ENCODE results near the gene GDPD3. TPM values are rescaled to one million over a fixed set of nuclear protein-coding genes. Genes with fewer than 3 reads are reported as not detected.
"Not testable (repeated sequence)": the region's sequence is repeated elsewhere in the genome, so short reads cannot be mapped to it uniquely, and the experiment has no call there.

Gene GDPD3
- polyA plus RNA-seq, 1 donor (not counting 4 experiments of a cell fraction or from before 2014, with no cell fraction given), result 1.1 TPM

DNA sequence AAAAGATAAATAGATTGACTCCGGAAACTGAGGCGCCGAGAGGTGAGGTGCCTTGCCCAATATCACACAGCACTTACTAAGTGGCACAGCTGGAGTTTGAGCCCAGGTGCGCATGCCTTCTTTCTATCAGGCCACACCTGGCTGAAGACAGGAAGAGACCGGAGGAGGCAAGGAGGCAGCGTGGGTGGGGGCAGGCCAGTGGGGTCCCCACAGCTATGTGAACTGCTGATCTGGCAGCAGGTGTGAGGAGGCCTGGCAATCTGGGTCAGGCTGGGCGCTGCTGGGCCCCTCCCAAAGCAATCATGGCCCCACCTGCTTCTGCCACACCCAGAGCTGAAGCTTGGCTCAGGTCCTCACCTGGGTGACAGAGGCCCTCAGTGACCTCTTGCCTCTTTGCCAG lies 1.9 kb upstream of the GDPD3 start:
- H3K9me3 ChIP-seq (ENCODE audit: control insufficient read depth, low read depth, low read length), result no peaks in the 10 kb centered on the region
- H3K36me3 ChIP-seq (ENCODE audit: control insufficient read depth in 2 of 2, extremely low read depth in 1 of 2, insufficient read depth in 2 of 2, low read length in 2 of 2), result peaks cover 0 to 6% of the 10 kb centered on the region in 2 experiments
- dilution Hi-C loops (cut with MboI; ENCODE audit: extremely low pct_ligation_motif_present, low sequenced_read_pairs), result no loop called here
- no peak overlapping the region for H3K4me2 ChIP-seq (ENCODE audit: control insufficient read depth, extremely low read depth, insufficient read depth, low read depth, low read length)
- H3K4me3 ChIP-seq (ENCODE audit: control insufficient read depth in 2 of 3, extremely low read depth in 1 of 3, insufficient read depth in 2 of 3, low read depth in 1 of 3, low read length in 3 of 3), result no peak overlapping the region
- no peaks in the 10 kb centered on the region for H3K27me3 ChIP-seq (ENCODE audit: control insufficient read depth, extremely low read depth, insufficient read depth, low read length)
- FAIRE-seq (no peak), DNase-seq (ENCODE audit: low read depth, low spot score) (no peak)
- H4K20me1 ChIP-seq (ENCODE audit: control insufficient read depth, extremely low read depth, insufficient read depth, low read length), result no peaks in the 10 kb centered on the region
- H3K27ac ChIP-seq (ENCODE audit: control insufficient read depth, insufficient read depth, low read length), result no peak overlapping the region
- H2AFZ ChIP-seq (ENCODE audit: control insufficient read depth, low read length), result no peak overlapping the region
- peaks cover 10% of the 10 kb centered on the region for H3K4me1 ChIP-seq (ENCODE audit: control insufficient read depth, extremely low read depth, insufficient read depth, low read length)
- H3K9ac ChIP-seq (ENCODE audit: control insufficient read depth, extremely low read depth, insufficient read depth, low read length), result no peak overlapping the region
- H3K9me1 ChIP-seq (ENCODE audit: control insufficient read depth, extremely low read depth, insufficient read depth, low read length), result no peaks in the 10 kb centered on the region
- TF ChIP-seq EZH2 (IDR thresholded peaks at IDR 0.05; ENCODE audit: low read length) (no peak), CTCF (optimal IDR thresholded peaks at IDR 0.05 in 1 of 3, IDR thresholded peaks at IDR 0.05 in 1 of 3, conservative IDR thresholded peaks at IDR 0.05 in 1 of 3; ENCODE audit: extremely low read depth in 1 of 3, insufficient read depth in 2 of 3, low read length in 3 of 3) (no peak)
- no peaks in the 10 kb centered on the region for H3K79me2 ChIP-seq (ENCODE audit: control insufficient read depth, insufficient read depth, low read length)

DNA sequence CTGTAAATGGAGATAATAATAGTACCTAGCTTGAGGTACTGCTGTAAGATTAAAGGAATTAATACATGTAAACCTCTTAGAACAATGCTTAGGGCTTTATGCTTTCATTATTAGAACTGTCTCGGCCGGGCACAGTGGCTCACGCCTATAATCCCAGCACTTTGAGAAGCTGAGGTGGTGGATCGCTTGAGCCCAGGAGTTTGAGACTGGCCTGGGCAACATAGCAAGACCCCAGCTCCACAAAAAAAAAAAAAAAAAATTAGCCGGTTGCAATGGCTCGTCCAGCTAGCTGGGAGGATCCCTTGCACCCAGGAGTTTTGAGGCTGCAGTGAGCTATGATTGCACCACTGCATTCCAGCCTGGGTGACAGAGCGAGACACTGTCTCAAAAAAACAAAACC lies 1.5 kb upstream of the GDPD3 start:
- H3K4me3 ChIP-seq (ENCODE audit: control insufficient read depth in 2 of 3, extremely low read depth in 1 of 3, insufficient read depth in 2 of 3, low read depth in 1 of 3, low read length in 3 of 3); FAIRE-seq; H3K4me2 ChIP-seq (ENCODE audit: control insufficient read depth, extremely low read depth, insufficient read depth, low read depth, low read length); H3K27me3 ChIP-seq (ENCODE audit: control insufficient read depth, extremely low read depth, insufficient read depth, low read length); dilution Hi-C loops (cut with MboI; ENCODE audit: extremely low pct_ligation_motif_present, low sequenced_read_pairs); H2AFZ ChIP-seq (ENCODE audit: control insufficient read depth, low read length); H3K9ac ChIP-seq (ENCODE audit: control insufficient read depth, extremely low read depth, insufficient read depth, low read length); H3K27ac ChIP-seq (ENCODE audit: control insufficient read depth, insufficient read depth, low read length); H4K20me1 ChIP-seq (ENCODE audit: control insufficient read depth, extremely low read depth, insufficient read depth, low read length); DNase-seq (ENCODE audit: low read depth, low spot score); H3K9me3 ChIP-seq (ENCODE audit: control insufficient read depth, low read depth, low read length); H3K79me2 ChIP-seq (ENCODE audit: control insufficient read depth, insufficient read depth, low read length); H3K9me1 ChIP-seq (ENCODE audit: control insufficient read depth, extremely low read depth, insufficient read depth, low read length); H3K36me3 ChIP-seq (ENCODE audit: control insufficient read depth in 2 of 2, extremely low read depth in 1 of 2, insufficient read depth in 2 of 2, low read length in 2 of 2): not testable (repeated sequence)
- peaks cover 10% of the 10 kb centered on the region for H3K4me1 ChIP-seq (ENCODE audit: control insufficient read depth, extremely low read depth, insufficient read depth, low read length)

- H3K9me3 ChIP-seq (ENCODE audit: control insufficient read depth, low read depth, low read length), result no peaks in the 10 kb centered on the region
- H3K9ac ChIP-seq (ENCODE audit: control insufficient read depth, extremely low read depth, insufficient read depth, low read length), result no peak overlapping the region
- no peak overlapping the region for H3K4me3 ChIP-seq (ENCODE audit: control insufficient read depth in 2 of 3, extremely low read depth in 1 of 3, insufficient read depth in 2 of 3, low read depth in 1 of 3, low read length in 3 of 3)
- no peaks in the 10 kb centered on the region for H4K20me1 ChIP-seq (ENCODE audit: control insufficient read depth, extremely low read depth, insufficient read depth, low read length)
- H3K9me1 ChIP-seq (ENCODE audit: control insufficient read depth, extremely low read depth, insufficient read depth, low read length), result no peaks in the 10 kb centered on the region
- H3K79me2 ChIP-seq (ENCODE audit: control insufficient read depth, insufficient read depth, low read length), result no peaks in the 10 kb centered on the region
- dilution Hi-C loops (cut with MboI; ENCODE audit: extremely low pct_ligation_motif_present, low sequenced_read_pairs), result no loop called here
- peaks cover 10% of the 10 kb centered on the region for H3K4me1 ChIP-seq (ENCODE audit: control insufficient read depth, extremely low read depth, insufficient read depth, low read length)
- no peak overlapping the region for H3K27ac ChIP-seq (ENCODE audit: control insufficient read depth, insufficient read depth, low read length)
- H3K36me3 ChIP-seq (ENCODE audit: control insufficient read depth in 2 of 2, extremely low read depth in 1 of 2, insufficient read depth in 2 of 2, low read length in 2 of 2), result peaks cover 0 to 6% of the 10 kb centered on the region in 2 experiments
- H2AFZ ChIP-seq (ENCODE audit: control insufficient read depth, low read length), result no peak overlapping the region
- H3K4me2 ChIP-seq (ENCODE audit: control insufficient read depth, extremely low read depth, insufficient read depth, low read depth, low read length), result no peak overlapping the region
- no peak for DNase-seq (ENCODE audit: low read depth, low spot score)
- no peak for TF ChIP-seq CTCF (optimal IDR thresholded peaks at IDR 0.05 in 1 of 3, IDR thresholded peaks at IDR 0.05 in 1 of 3, conservative IDR thresholded peaks at IDR 0.05 in 1 of 3; ENCODE audit: extremely low read depth in 1 of 3, insufficient read depth in 2 of 3, low read length in 3 of 3)
- TF ChIP-seq EZH2 (IDR thresholded peaks at IDR 0.05; ENCODE audit: low read length), result no peak
- H3K27me3 ChIP-seq (ENCODE audit: control insufficient read depth, extremely low read depth, insufficient read depth, low read length), result no peaks in the 10 kb centered on the region
- no peak for FAIRE-seq
Observed at GRCh38 chr16:30114411-30114810, 1.1 kb upstream of the GDPD3 start.

Data from keratinocyte (primary cell).